ENCODE results near the gene KCNQ1OT1. TPM values are rescaled to one million over a fixed set of nuclear protein-coding genes. Genes with fewer than 3 reads are reported as not detected.

Gene KCNQ1OT1
- total RNA-seq: 0.68 and 0.74 TPM in 2 replicates

DNA sequence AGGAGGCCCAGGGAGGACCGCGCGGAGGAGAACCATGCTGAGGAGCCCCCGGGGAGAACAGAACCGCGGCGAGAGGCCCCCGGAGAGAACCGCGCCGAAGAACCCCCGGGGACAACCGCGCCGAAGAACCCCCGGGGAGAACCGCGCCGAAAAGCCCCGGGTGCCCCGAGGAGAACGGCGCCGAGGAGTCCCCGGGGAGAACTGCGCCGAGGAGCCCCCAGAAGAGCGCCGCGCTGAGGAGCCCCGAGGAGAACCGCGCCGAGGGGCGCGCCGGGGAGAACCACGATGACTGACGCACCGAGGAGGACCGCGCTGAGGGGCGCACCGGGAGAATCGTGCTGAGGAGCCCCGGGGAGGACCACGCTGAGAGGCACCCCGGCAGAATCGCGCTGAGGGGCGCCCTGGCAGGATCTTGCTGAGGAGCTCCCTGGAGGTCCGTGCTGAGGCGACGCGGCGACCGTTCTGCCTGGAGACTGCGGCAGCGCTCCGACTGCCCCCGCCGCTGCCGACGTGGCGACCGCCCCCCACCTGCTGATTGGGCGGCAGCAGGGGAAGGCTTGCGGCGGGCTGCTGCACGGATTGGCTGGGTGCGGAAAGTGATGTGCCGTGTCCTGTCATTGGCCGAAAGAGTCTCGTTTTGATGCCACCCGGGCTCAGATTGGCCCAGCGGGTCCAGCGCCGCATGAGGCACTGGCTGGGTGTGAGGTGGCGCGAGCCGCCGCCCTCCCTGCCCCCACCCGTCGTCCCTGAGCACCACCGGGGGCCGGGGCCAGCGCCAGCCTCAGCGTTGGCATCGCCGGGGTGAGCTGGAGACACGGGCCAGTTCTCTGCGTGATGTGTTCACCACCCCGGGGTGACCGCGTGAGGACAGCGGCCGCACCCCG lies at the start of gene KCNQ1OT1:
Gene KCNQ1OT1, minus strand, starts transcription at position 464 of the 884 bp plus-strand sequence.
- H3K9me3 Mint-ChIP-seq: no peaks in the 10 kb centered on the region

DNA sequence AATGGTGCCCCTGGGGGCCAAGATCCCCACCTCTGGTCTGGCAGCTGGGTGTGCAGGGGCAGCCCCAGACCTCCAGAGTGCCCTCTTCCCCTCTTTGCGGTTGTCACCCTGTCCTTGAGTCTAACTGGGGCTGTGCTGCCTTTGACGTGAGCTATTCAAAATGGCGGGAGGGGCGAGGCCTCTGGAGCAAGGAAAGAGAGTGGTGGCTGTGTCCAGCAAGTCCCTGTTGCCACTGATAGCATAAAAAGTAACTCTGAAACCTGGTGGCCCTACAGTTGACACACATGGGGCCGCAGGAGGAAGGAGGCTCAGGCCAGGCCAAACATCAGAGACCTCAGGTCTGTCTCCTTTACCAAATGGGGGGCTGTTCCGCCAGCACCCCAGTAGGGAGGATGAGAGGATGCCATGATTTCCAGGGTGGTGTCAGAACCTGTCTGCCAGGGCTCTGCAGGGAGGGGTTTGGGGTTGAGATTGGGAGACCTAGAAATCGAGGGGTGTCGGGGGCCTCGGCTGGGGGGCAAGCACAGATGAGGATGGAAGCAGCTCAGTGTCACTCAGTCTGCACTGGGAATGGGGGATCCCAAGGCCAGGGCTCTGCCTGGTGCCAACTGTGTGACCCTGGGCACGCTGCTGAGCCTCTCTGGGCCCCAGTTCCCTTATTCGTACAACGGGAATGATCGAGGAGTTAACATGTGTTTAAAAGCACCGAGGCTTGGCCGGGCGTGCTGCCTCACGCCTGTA lies 49.2 kb upstream of the KCNQ1OT1 start:
- peaks cover 2% of the 10 kb centered on the region for H3K9me3 Mint-ChIP-seq
- intact Hi-C loops (cut with micrococcal nuclease): no loop called here
- no peak overlapping the region for H3K27ac Mint-ChIP-seq
- H3K36me3 Mint-ChIP-seq (ENCODE audit: low read depth): no peaks in the 10 kb centered on the region
- no peaks in the 10 kb centered on the region for H3K4me1 Mint-ChIP-seq (ENCODE audit: low read depth)
- no peaks in the 10 kb centered on the region for H3K27me3 Mint-ChIP-seq (ENCODE audit: low read depth)
- H3K4me3 Mint-ChIP-seq (ENCODE audit: low read depth): no peak overlapping the region
- no peak for DNase-seq (ENCODE audit: low spot score)

More for the DNA sequence above, at the start of gene KCNQ1OT1:
- Mint-ChIP-seq H3K36me3 (ENCODE audit: low read depth) (peaks cover 5% of the 10 kb centered on the region), H3K27me3 (ENCODE audit: low read depth) (no peaks in the 10 kb centered on the region), H3K4me1 (ENCODE audit: low read depth) (peaks cover 9% of the 10 kb centered on the region), H3K27ac (peak within 1 kb of the TSS; percentile 47), H3K4me3 (ENCODE audit: low read depth) (peak within 1 kb of the TSS; percentile 86)
- intact Hi-C loops (cut with micrococcal nuclease): no loop called here
- DNase-seq (ENCODE audit: low spot score): peak; percentile 85

DNA sequence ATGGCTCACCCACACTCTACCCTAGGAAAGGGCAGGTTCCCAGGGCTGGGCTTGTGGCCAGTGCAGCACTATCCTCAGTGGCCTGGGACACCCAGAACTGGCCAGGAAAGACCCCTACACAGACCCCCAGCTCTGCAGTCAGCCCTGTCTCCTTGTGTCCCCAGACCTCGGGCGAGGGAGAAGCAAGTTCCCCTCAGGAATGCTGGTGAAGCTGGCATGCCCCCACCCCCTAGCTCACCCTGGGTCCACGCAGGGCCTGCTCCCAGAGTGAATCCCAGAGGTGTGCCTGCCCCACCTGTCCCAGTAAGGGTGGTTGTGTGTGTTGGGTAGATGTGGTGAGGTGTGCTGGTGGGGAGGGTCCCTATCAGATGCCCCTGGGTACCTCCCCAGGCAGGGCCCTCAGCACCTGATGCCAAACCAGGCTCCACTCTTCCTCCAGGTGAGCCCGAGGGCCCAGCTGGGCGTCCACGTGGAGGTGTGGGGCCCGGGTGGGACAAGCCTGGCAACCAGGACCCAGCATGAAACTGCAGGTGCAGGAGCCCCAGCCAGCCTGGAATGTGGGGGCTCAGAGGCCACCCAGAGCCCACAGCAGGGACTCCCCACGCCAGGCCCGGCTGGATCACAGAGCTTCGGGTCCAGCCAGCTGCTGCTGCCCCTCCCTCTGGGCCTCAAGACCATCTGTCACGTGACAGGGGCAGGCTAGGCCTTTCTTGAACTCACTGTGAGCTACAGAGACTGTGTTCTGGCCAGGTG lies 48.4 kb upstream of the KCNQ1OT1 start:
- Mint-ChIP-seq H3K27me3 (ENCODE audit: low read depth) (no peaks in the 10 kb centered on the region), H3K9me3 (no peaks in the 10 kb centered on the region), H3K4me1 (ENCODE audit: low read depth) (no peaks in the 10 kb centered on the region), H3K36me3 (ENCODE audit: low read depth) (no peaks in the 10 kb centered on the region), H3K4me3 (ENCODE audit: low read depth) (no peak overlapping the region), H3K27ac (no peak overlapping the region)
- no peak for DNase-seq (ENCODE audit: low spot score)
- intact Hi-C loops (cut with micrococcal nuclease): no loop called here

DNA sequence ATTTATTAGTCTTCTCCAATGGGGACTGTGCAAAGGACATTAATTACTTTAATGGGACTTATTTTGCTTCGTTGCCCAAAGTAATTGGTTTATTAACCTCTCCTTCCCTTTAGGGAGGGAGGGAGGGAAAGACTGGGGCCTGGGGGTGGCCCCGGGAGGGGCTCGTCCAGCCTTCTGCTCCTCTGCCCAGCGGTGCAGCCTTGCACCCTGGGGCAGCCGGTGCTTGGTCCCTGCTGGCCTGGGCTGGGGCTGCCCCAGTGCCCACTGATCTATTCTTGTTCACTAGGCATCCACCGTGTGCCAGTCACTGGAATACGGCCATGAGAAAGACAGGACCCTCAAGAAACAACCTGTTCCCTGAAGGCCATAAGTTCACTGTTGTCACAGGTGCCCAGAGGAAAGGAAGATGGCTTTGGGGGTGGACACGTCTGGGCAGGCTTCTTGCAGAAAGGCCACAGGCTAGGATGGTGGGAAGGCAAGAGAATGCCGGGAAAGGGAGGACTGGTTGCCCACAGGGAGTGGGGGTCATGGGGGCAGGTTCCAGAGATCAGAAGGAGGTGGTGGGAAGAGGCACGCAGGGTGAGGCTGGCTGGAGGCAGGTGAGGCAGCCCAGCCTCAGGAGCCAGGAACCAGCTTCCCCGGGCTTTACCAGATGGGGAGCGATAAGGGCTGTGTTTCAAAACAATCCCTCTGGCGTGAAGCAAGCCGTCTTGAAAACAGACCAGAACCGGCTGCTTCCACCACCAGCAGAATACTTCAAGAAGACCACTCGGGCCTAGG lies 47.6 kb upstream of the KCNQ1OT1 start:
- Mint-ChIP-seq H3K4me1 (ENCODE audit: low read depth) (no peaks in the 10 kb centered on the region), H3K27me3 (ENCODE audit: low read depth) (no peaks in the 10 kb centered on the region), H3K36me3 (ENCODE audit: low read depth) (no peaks in the 10 kb centered on the region), H3K4me3 (ENCODE audit: low read depth) (no peak overlapping the region), H3K27ac (no peak overlapping the region), H3K9me3 (no peaks in the 10 kb centered on the region)
- DNase-seq (ENCODE audit: low spot score): no peak
- intact Hi-C loops (cut with micrococcal nuclease): no loop called here

DNA sequence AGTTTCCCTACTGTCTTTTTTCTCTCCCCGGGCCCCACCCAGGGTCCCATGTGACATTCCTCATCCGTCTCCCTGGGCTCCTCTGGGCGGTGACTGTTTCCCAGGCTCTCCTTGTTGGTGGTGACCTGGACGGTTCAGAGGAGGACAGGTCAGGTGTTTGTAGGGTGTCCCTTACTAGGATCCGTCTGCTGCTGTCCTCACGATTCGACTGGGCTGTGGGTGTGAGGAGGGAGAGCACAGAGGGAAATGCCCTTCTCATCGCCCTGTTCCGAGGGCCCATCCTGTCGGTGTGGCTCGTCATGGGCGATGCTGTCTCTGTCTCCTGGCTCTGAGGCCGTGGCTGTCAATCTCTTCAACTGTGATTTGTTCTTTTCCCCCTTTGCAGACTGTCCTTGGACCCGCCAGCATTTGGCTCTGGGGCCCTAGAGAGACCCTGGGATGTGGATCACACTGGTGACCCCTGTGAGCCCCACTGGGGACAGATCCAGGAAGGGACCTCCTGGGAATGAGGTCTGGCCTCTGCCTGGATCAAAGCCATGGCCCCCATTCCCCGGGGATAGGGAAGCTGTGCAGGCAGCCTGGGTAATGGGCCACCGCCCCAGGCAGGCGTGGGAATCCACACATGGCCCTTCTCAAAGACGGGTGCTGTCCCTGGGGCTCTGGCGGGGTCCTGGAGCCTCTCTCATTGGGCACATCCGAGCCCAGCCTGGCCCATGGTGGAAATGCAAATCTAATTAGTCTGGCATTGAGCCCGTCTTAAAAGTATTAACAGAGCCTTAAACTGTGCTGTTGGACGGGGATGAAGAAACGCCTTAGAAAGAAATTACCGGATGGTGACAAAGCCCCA lies 46.8 kb upstream of the KCNQ1OT1 start:
- H3K36me3 Mint-ChIP-seq (ENCODE audit: low read depth): no peaks in the 10 kb centered on the region
- no peaks in the 10 kb centered on the region for H3K4me1 Mint-ChIP-seq (ENCODE audit: low read depth)
- H3K9me3 Mint-ChIP-seq: no peaks in the 10 kb centered on the region
- no peak for DNase-seq (ENCODE audit: low spot score)
- H3K27me3 Mint-ChIP-seq (ENCODE audit: low read depth): no peaks in the 10 kb centered on the region
- no peak overlapping the region for H3K4me3 Mint-ChIP-seq (ENCODE audit: low read depth)
- H3K27ac Mint-ChIP-seq: no peak overlapping the region
- intact Hi-C loops (cut with micrococcal nuclease): no loop called here

DNA sequence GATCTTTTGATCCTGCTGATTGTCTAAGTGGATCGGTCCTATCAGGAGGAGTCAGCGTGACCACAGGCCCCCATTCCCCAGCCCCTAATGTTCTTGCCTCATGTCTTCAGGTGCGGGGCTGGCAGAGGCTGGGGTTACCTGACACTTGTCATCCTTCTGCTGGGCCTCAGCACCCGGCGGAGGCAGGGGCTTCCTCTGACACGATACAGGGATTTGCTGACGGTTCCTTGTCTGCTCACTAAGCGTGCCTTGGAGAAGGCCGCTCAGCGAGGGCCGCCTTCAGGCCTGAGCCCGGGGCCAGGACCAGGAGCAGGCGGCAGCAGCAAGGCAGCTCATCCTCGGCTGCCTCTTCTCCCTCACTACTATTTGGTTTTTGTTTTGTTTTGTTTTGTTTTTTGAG lies 45.7 kb upstream of the KCNQ1OT1 start:
- Mint-ChIP-seq H3K36me3 (ENCODE audit: low read depth) (no peaks in the 10 kb centered on the region), H3K27me3 (ENCODE audit: low read depth) (no peaks in the 10 kb centered on the region), H3K4me1 (ENCODE audit: low read depth) (no peaks in the 10 kb centered on the region), H3K27ac (no peak overlapping the region), H3K4me3 (ENCODE audit: low read depth) (no peak overlapping the region), H3K9me3 (no peaks in the 10 kb centered on the region)
- intact Hi-C loops (cut with micrococcal nuclease): no loop called here
- DNase-seq (ENCODE audit: low spot score): no peak

DNA sequence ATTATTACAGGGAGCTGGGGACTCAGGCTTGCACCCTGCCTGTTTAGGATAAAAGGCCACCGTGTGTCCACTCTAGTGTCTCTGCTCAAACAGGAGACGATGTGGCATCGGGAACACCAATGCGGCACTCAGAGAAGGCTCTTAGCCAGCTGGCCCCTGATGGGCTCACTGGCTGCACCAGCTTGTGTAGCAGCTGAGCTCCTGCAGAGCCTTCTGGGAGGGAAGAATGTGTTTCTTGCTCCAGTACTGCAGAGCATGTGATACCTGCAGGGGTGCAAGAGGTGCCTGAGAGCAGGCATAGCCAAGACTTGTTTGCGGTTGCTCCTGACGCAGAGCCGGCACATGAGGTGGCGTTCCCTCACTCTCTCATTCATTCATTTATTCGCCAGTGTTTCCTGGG lies 44.4 kb upstream of the KCNQ1OT1 start:
- H3K4me1 Mint-ChIP-seq (ENCODE audit: low read depth): no peaks in the 10 kb centered on the region
- no peak overlapping the region for H3K4me3 Mint-ChIP-seq (ENCODE audit: low read depth)
- H3K27ac Mint-ChIP-seq: no peak overlapping the region
- DNase-seq (ENCODE audit: low spot score): no peak
- H3K36me3 Mint-ChIP-seq (ENCODE audit: low read depth): no peaks in the 10 kb centered on the region
- no peaks in the 10 kb centered on the region for H3K9me3 Mint-ChIP-seq
- no peaks in the 10 kb centered on the region for H3K27me3 Mint-ChIP-seq (ENCODE audit: low read depth)
- intact Hi-C loops (cut with micrococcal nuclease): no loop called here

DNA sequence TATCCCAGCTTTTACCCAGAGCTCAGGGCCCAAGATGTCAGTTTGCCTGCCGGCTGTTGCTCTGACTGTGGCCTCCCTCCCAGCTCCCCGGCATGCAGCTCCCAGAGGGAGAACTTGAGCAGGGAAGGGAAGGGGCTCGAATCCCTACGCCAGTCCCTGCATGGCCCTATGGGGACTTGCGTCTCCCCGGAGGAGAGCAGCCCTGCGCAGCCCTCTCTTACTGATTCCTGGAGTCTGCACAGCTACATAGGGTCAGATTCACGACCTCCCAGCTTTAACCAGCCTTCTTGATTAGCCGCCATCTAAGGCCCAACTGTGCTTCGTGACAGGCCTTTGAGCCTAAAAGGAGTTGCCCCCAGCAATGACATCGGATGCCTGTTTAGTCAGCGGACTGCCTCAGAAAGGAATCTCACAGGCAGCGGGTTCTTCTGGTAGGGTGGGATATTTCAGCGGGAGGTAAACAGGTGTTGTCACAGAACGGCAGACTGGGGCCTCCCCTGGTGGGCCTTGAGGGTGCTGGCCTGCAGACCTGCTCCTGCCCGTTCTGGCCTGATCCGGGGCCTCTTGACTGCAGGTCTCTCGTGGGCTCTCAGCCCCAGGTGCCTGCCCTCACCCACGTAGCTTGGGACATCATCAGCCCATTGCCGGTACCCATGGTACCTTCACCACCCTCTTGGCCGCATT lies 43.8 kb upstream of the KCNQ1OT1 start:
- H3K9me3 Mint-ChIP-seq: no peaks in the 10 kb centered on the region
- intact Hi-C loops (cut with micrococcal nuclease): no loop called here
- no peak overlapping the region for H3K27ac Mint-ChIP-seq
- H3K4me3 Mint-ChIP-seq (ENCODE audit: low read depth): no peak overlapping the region
- no peaks in the 10 kb centered on the region for H3K27me3 Mint-ChIP-seq (ENCODE audit: low read depth)
- no peaks in the 10 kb centered on the region for H3K4me1 Mint-ChIP-seq (ENCODE audit: low read depth)
- DNase-seq (ENCODE audit: low spot score): no peak
- H3K36me3 Mint-ChIP-seq (ENCODE audit: low read depth): no peaks in the 10 kb centered on the region

DNA sequence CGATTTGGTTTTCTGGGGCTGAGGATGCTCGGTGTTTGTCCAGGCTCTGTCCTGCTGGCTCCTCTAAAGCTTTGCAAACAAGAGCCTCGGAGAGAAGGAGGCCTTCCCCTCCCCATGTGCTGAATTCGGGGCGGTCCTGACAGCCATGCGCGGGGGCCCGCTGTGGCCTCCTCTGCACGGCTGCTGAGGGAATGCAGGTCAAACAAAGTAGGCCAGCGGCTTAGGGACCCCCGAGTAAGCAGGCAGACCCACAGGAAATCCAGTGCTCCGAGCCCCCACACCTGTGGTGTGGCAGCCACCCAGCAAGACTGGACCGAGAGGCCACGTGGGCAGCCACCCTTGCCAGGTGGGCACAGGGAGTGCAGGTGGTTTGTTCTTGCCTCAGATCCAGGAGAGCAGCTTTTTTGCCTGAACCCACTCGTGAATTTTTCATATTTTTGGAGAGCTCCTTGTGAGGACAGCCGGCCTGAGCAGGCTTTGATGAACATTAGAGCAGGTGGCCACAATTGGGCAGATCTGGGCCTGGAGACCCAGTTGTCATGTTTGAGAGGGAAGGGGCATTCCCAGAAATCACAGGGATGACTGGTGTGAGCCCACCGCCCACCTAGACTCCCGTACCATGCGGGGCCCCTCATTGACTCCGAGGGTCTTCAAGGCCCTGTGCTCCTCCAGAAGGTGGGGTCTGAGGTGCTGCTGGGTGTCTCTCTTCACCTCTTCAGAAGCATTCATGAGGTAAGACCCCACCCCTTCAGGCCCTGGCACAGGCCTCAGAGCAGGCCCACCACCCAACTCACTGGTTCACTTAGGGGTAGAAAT lies 43.0 kb upstream of the KCNQ1OT1 start:
- Mint-ChIP-seq H3K4me1 (ENCODE audit: low read depth) (no peaks in the 10 kb centered on the region), H3K27ac (no peak overlapping the region), H3K4me3 (ENCODE audit: low read depth) (no peak overlapping the region), H3K27me3 (ENCODE audit: low read depth) (no peaks in the 10 kb centered on the region), H3K9me3 (no peaks in the 10 kb centered on the region), H3K36me3 (ENCODE audit: low read depth) (no peaks in the 10 kb centered on the region)
- intact Hi-C loops (cut with micrococcal nuclease): no loop called here
- DNase-seq (ENCODE audit: low spot score): no peak

DNA sequence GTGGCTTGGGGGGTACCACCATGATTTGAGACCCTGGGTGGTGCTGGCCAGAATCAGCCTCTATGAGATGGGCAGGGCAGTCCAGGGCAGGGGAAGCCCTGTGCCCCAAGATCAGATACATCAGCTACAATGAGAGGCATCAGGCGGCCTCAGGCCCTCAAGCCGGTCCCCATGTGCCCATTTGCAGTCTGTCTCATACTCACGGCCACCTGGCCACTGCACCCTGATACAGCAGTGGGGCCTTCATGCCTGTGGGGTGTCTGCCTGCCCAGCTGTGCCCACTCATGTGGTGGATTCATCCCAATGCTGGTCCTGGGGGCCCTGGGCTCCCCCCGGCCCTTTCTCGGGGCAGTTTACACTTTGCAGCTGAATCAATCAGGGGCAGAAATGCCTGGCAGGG lies 42.4 kb upstream of the KCNQ1OT1 start:
- Mint-ChIP-seq H3K36me3 (ENCODE audit: low read depth) (no peaks in the 10 kb centered on the region), H3K4me1 (ENCODE audit: low read depth) (no peaks in the 10 kb centered on the region), H3K27me3 (ENCODE audit: low read depth) (no peaks in the 10 kb centered on the region), H3K4me3 (ENCODE audit: low read depth) (no peak overlapping the region), H3K9me3 (no peaks in the 10 kb centered on the region), H3K27ac (no peak overlapping the region)
- intact Hi-C loops (cut with micrococcal nuclease): no loop called here
- no peak for DNase-seq (ENCODE audit: low spot score)

All from activated T-helper 2 cell treated with anti-CD3 and anti-CD28 coated beads, Interferon-gamma antibody, Interleukin-2, Interleukin-4, amounts not matched to agents 10 μg/mL and 5 μg/mL and 100 μg/mL, durations not matched to agents 14 hours and 24 hours and 36 hours (primary cell).